ENCODE data around the gene MFAP4.

Gene MFAP4

GRCh38 chr17:19388791-19389785 is 2.1 kb upstream of the MFAP4 start:
- H3K4me2 ChIP-seq (ENCODE audit: low read depth, low read length) = no peak overlapping the region

DNA sequence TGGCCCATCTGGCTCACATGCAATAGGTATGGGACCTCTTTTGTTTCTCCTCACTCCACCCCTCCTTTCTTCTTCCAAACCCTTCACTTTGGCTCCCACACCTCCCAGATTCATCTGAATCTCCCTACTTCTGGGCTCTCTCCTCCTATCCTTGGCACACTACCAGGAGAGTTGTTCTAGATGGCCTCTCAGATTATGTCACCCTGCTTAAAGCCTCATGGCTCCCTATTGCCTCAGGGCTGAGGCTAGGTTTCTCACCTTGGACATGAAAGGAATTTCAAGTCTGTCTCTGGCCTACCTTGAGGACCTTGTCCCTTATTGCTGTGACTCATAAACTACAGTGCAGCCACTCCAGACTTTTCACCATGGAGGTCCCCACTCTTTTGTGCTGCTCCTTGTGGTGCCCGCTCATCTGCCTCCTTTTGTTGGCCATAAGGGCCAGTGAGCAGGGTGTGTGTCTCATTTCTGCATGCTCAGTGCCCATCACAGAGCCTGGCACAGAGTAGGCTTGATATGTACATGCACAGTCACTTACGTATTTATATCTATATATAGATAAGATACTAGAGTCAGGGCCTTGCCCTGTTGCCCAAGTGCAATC is 1.0 kb upstream of the MFAP4 start:
- Histone ChIP-seq H2AFZ (ENCODE audit: low read length) (no peak overlapping the region), H3K4me2 (ENCODE audit: low read depth, low read length) (no peak overlapping the region), H3K36me3 (replicated peaks; ENCODE audit: insufficient read depth, low read length) (no peaks in the 10 kb centered on the region), H3K4me1 (ENCODE audit: low read length) (no peaks in the 10 kb centered on the region), H3K9me2 (replicated peaks; ENCODE audit: insufficient read depth, low read length) (no peaks in the 10 kb centered on the region), H3K4me3 (ENCODE audit: low read length) (no peak overlapping the region), H3K27me3 (replicated peaks; ENCODE audit: insufficient read depth, low read length) (no peaks in the 10 kb centered on the region), H3K9me3 (replicated peaks; ENCODE audit: insufficient read depth, low read length) (no peaks in the 10 kb centered on the region), H4K20me1 (ENCODE audit: insufficient read depth, low read length) (no peaks in the 10 kb centered on the region), H3K9ac (ENCODE audit: low read length) (no peak overlapping the region), H3K79me2 (ENCODE audit: low read length) (no peaks in the 10 kb centered on the region), H3K27ac (ENCODE audit: low read length) (no peak overlapping the region), H3F3A (ENCODE audit: insufficient read depth, low read length) (no peaks in the 10 kb centered on the region)
- no peak for DNase-seq
- no peak for TF ChIP-seq EZH2phosphoT487 (IDR thresholded peaks at IDR 0.05; ENCODE audit: low read length)
- no peak for TF ChIP-seq EZH2 (optimal IDR thresholded peaks at IDR 0.05; ENCODE audit: low read depth, low read length)
- no peak for TF ChIP-seq CTCF (IDR thresholded peaks at IDR 0.05; ENCODE audit: low read length)

More at GRCh38 chr17:19388791-19389785, 2.1 kb upstream of the MFAP4 start:
- H3K79me2 ChIP-seq (ENCODE audit: low read length) = no peaks in the 10 kb centered on the region
- H3K9ac ChIP-seq (ENCODE audit: low read length) = no peak overlapping the region
- no peaks in the 10 kb centered on the region for H3K9me2 ChIP-seq (replicated peaks; ENCODE audit: insufficient read depth, low read length)
- H2AFZ ChIP-seq (ENCODE audit: low read length) = no peak overlapping the region
- H3K27me3 ChIP-seq (replicated peaks; ENCODE audit: insufficient read depth, low read length) = no peaks in the 10 kb centered on the region
- no peaks in the 10 kb centered on the region for H4K20me1 ChIP-seq (ENCODE audit: insufficient read depth, low read length)
- DNase-seq = no peak
- no peaks in the 10 kb centered on the region for H3K9me3 ChIP-seq (replicated peaks; ENCODE audit: insufficient read depth, low read length)
- H3F3A ChIP-seq (ENCODE audit: insufficient read depth, low read length) = no peaks in the 10 kb centered on the region
- TF ChIP-seq EZH2phosphoT487 (IDR thresholded peaks at IDR 0.05; ENCODE audit: low read length) (no peak), EZH2 (optimal IDR thresholded peaks at IDR 0.05; ENCODE audit: low read depth, low read length) (no peak), CTCF (IDR thresholded peaks at IDR 0.05; ENCODE audit: low read length) (no peak)
- H3K27ac ChIP-seq (ENCODE audit: low read length) = no peak overlapping the region
- no peaks in the 10 kb centered on the region for H3K4me1 ChIP-seq (ENCODE audit: low read length)
- H3K36me3 ChIP-seq (replicated peaks; ENCODE audit: insufficient read depth, low read length) = no peaks in the 10 kb centered on the region
- no peak overlapping the region for H3K4me3 ChIP-seq (ENCODE audit: low read length)

GRCh38 chr17:19386051-19386929 is 700 bp downstream of the MFAP4 start:
- Histone ChIP-seq H3K4me1 (ENCODE audit: low read length) (no peaks in the 10 kb centered on the region), H3K9me3 (replicated peaks; ENCODE audit: insufficient read depth, low read length) (no peaks in the 10 kb centered on the region), H3K9ac (ENCODE audit: low read length) (no peak overlapping the region), H4K20me1 (ENCODE audit: insufficient read depth, low read length) (no peaks in the 10 kb centered on the region), H3K27me3 (replicated peaks; ENCODE audit: insufficient read depth, low read length) (no peaks in the 10 kb centered on the region), H3K9me2 (replicated peaks; ENCODE audit: insufficient read depth, low read length) (no peaks in the 10 kb centered on the region), H3K79me2 (ENCODE audit: low read length) (no peaks in the 10 kb centered on the region), H3K4me3 (ENCODE audit: low read length) (no peak overlapping the region), H3K4me2 (ENCODE audit: low read depth, low read length) (no peak overlapping the region), H3F3A (ENCODE audit: insufficient read depth, low read length) (no peaks in the 10 kb centered on the region), H2AFZ (ENCODE audit: low read length) (no peak overlapping the region), H3K27ac (ENCODE audit: low read length) (no peak overlapping the region), H3K36me3 (replicated peaks; ENCODE audit: insufficient read depth, low read length) (no peaks in the 10 kb centered on the region)
- DNase-seq = no peak
- no peak for TF ChIP-seq CTCF (IDR thresholded peaks at IDR 0.05; ENCODE audit: low read length)
- no peak for TF ChIP-seq EZH2phosphoT487 (IDR thresholded peaks at IDR 0.05; ENCODE audit: low read length)
- no peak for TF ChIP-seq EZH2 (optimal IDR thresholded peaks at IDR 0.05; ENCODE audit: low read depth, low read length)
